Testis (tissue), 3 donors: ENCODE results near the gene CD79A. TPM values are rescaled to one million over a fixed set of nuclear protein-coding genes. Genes with fewer than 3 reads are reported as not detected.

Experiments
- DNase-seq: peaks from one replicate; pipeline ENCODE4 v3.0.0-alpha.2; 2019
- H3K27ac ChIP-seq, 2 donors: fragments of 200-600 bp; sonication (generic); one replicate each; pipeline ENCODE4 v1.5.1; 2019
- H3K27me3 ChIP-seq: fragments of 200-600 bp; sonication (generic); one replicate; pipeline ENCODE4 v1.5.1; 2019
- H3K36me3 ChIP-seq: fragments of 200-600 bp; sonication (generic); one replicate; pipeline ENCODE4 v1.5.1; 2017; ENCODE audit warnings: low read depth; ENCODE audit errors: missing control alignments
- H3K4me1 ChIP-seq: fragments of 200-600 bp; sonication (generic); one replicate; pipeline ENCODE4 v1.5.1; 2019
- H3K4me3 ChIP-seq, 2 donors: fragments of 200-600 bp; sonication (generic); one replicate each; pipeline ENCODE4 v1.5.1; 2017 to 2019
- H3K9me3 ChIP-seq: fragments of 200-600 bp; sonication (generic); one replicate; pipeline ENCODE4 v1.5.1; 2017
- POLR2A ChIP-seq: fragments of 450-650 bp; IDR thresholded peaks from one replicate; pipeline ENCODE4 v1.6.1; 2017; ENCODE audit warnings: antibody characterized with exemption, mild to moderate bottlenecking, moderate library complexity
- WGBS, 2 donors: methylation state at CpG; one replicate each; pipeline ENCODE4 v1.1.5; 2018; 5-methylcytosine and 5-hydroxymethylcytosine counted together
- intact Hi-C: fragments of 100-400 bp; cut with DNase I; formaldehyde crosslinking; loops from one replicate; pipeline ENCODE4 v1.15.1; 2023; ENCODE audit warnings: low total_unique reads
- polyA plus RNA-seq: library from polyadenylated mRNA; stranded (reverse); fragments of 350-450 nt; fragmentation: Illumina TruSeq; extraction: RNeasy Lipid Tissue Mini Kit (QIAGEN cat#74804); gene quantifications from one replicate; pipeline ENCODE4 v1.2.3, GENCODE V29; 2014; ENCODE audit warnings: low read depth, low replicate concordance; ENCODE audit not compliant: insufficient read depth
- total RNA-seq, 2 donors: library from RNA; depleted of rRNA; stranded (reverse); fragments of >200 nt; gene quantifications; one replicate each; pipeline ENCODE4 v1.2.3, GENCODE V29; 2016
- TF ChIP-seq, protein P1 (sequence below), 3 experiments: fragments of 450-650 bp in 2 of 3; fragments of 200-600 bp in 1 of 3; sonication (generic) in 1 of 3; IDR thresholded peaks; one replicate each; pipeline ENCODE4 v1.5.1; 2016 to 2019; ENCODE audit warnings: antibody characterized with exemption in 3 of 3, mild to moderate bottlenecking in 2 of 3, moderate library complexity in 1 of 3

The CD79A gene
- total and polyA plus RNA-seq, 3 donors from 2014 or later, result 0.87 to 3.6 TPM; not detected in 1

DNA sequence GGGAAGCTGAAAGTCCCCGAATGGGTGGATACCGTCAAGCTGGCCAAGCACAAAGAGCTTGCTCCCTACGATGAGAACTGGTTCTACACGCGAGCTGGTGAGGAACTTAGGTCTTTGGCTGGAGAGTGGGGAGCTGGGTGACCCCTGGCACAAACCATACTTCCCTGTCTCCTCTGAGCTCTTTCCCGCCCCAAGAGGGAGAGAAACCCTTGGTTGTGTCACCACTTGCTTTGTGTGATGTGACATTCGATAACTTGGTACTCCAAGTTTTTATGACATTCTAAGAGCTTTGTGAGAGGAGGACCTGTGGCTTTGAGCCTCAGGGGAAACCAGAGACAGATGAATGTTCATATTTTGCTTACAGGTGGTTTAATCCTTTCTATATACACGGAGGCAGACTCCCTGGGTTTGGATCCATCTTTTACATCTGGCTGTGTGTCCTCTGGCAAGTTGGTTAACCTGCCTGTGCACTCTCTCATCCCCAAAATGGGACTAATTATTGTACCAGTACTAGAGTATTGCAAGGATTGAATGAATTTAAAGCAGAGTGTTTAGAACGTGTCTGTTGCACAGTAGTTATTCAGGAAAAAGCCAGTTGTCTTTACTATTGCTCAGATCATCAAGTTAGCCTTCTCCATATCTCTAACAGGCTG lies 15.8 kb upstream of the CD79A start:
- TF ChIP-seq, protein P1, sequence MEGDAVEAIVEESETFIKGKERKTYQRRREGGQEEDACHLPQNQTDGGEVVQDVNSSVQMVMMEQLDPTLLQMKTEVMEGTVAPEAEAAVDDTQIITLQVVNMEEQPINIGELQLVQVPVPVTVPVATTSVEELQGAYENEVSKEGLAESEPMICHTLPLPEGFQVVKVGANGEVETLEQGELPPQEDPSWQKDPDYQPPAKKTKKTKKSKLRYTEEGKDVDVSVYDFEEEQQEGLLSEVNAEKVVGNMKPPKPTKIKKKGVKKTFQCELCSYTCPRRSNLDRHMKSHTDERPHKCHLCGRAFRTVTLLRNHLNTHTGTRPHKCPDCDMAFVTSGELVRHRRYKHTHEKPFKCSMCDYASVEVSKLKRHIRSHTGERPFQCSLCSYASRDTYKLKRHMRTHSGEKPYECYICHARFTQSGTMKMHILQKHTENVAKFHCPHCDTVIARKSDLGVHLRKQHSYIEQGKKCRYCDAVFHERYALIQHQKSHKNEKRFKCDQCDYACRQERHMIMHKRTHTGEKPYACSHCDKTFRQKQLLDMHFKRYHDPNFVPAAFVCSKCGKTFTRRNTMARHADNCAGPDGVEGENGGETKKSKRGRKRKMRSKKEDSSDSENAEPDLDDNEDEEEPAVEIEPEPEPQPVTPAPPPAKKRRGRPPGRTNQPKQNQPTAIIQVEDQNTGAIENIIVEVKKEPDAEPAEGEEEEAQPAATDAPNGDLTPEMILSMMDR (IDR thresholded peaks at IDR 0.05), result no peak
- TF ChIP-seq POLR2A, result no peak
- H3K36me3 ChIP-seq, result no peaks in the 10 kb centered on the region
- WGBS, 2 donors, result 20 to 24% methylated on average over 9 of the region's 9 CpGs

DNA sequence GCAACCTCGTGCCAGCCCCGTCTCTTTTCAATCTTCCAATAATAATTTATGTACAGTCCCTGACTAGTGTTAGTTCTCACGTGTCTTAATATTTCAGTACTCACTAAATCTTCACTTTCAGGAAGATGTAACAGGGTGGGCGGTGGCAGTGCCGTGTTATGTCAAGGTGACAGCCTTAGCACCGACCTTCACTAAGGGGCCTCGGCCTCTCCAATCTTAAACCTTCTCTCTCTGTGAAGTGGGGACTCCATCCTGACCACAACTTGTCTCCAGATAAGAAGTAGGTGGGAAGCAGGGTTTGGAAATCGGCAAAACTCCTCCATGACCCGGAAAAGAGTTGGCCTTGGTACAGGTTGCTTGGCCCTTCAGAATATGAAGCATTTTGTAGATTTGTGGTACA lies 15.2 kb upstream of the CD79A start:
- no peaks in the 10 kb centered on the region for H3K27me3 ChIP-seq
- H3K9me3 ChIP-seq, result no peaks in the 10 kb centered on the region
- no peak overlapping the region for H3K27ac ChIP-seq
- intact Hi-C loops, result no loop called here
- no peak for DNase-seq
- TF ChIP-seq, protein P1 (IDR thresholded peaks at IDR 0.05), result no peak
- no peak for TF ChIP-seq POLR2A
- no peaks in the 10 kb centered on the region for H3K36me3 ChIP-seq
- 54 to 65% methylated on average over 9 of the region's 9 CpGs for WGBS, 2 donors
- H3K4me1 ChIP-seq, result peaks cover 20% of the 10 kb centered on the region
- no peak overlapping the region for H3K4me3 ChIP-seq

More for the DNA sequence above, 15.8 kb upstream of the CD79A start:
- intact Hi-C loops, result no loop called here
- peak overlapping the region; percentile 79 to 99 for H3K4me3 ChIP-seq
- no peaks in the 10 kb centered on the region for H3K27me3 ChIP-seq
- peak overlapping the region; percentile 78 to 94 for H3K27ac ChIP-seq
- no peak for DNase-seq
- no peaks in the 10 kb centered on the region for H3K9me3 ChIP-seq
- H3K4me1 ChIP-seq, result peaks cover 20% of the 10 kb centered on the region

DNA sequence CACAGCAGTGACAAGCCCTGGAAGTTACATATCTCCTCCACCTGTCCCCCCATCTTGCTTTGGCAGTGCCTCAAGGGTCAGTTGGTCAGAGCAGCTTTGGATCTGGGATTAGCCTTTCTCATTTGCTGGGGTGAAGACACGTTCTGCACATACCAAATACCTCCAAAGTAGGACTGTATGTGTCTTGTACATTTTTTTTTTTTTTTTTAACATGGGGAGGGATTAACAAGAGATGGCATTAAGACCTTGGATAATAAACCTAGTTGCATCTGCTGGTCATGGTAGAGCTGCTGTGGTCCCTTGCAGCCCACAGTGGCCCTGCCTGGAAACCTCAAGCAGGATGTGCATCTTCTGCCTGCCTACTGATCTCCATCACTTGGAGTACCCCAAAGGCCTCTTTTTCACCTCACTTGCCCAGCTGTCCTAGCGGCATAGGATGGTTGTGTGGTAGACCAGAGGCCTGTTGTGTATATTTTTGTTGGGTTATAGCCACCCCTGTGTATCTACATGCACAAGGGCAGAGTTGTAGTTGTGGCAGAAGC lies 14.6 kb upstream of the CD79A start:
- no peak overlapping the region for H3K4me3 ChIP-seq
- peaks cover 20% of the 10 kb centered on the region for H3K4me1 ChIP-seq
- H3K27ac ChIP-seq, result no peak overlapping the region
- intact Hi-C loops, result no loop called here
- H3K27me3 ChIP-seq, result no peaks in the 10 kb centered on the region
- DNase-seq, result no peak
- WGBS, 2 donors, result 68 to 73% methylated on average over 2 of the region's 2 CpGs
- H3K36me3 ChIP-seq, result no peaks in the 10 kb centered on the region
- TF ChIP-seq, protein P1 (IDR thresholded peaks at IDR 0.05), result no peak
- TF ChIP-seq POLR2A, result no peak
- no peaks in the 10 kb centered on the region for H3K9me3 ChIP-seq

DNA sequence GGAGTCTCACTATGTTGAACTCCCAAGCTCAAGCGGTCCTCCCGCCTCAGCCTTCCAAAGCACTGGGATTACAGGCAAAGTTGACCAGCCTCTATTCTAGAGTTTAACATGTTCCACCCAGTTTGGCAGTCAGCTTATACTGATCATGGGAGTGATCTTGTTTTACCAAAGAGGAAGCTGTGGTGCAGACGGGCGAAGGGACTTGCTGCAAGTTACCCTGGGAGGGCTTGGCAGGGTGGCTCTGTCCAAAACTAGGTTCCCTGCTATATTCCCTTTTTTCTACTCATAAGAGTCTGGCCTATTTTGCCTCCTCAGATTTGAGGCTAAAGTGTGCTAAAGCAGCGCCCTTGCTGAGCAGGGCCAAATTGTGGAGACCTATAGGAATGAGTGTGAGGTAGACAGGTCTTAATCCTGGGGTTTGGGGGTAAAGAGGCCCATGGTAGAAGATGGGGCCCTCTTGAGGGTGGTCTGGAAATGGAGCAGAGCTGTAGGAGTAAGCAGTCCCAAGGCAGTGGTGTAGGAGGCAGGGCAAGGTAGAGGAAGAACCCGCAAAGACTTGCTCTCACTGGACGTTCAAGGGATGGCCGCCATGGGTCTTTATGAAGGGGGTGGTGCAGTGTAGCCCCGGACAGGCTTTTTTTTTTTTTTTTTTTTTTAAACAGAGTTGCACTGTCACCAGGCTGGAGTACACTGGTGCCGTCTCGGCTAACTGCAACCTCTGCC lies 13.7 kb upstream of the CD79A start:
- intact Hi-C loops, result no loop called here
- DNase-seq, result no peak
- H3K27ac ChIP-seq, result no peak overlapping the region
- H3K4me3 ChIP-seq, result no peak overlapping the region
- peaks cover 20% of the 10 kb centered on the region for H3K4me1 ChIP-seq
- 81 to 82% methylated on average over 11 of the region's 11 CpGs for WGBS, 2 donors
- TF ChIP-seq, protein P1 (IDR thresholded peaks at IDR 0.05), result no peak
- TF ChIP-seq POLR2A, result no peak
- H3K9me3 ChIP-seq, result no peaks in the 10 kb centered on the region
- H3K36me3 ChIP-seq, result no peaks in the 10 kb centered on the region
- no peaks in the 10 kb centered on the region for H3K27me3 ChIP-seq
